IPS DF 19.7 (cell line): ENCODE data around the gene SEPTIN3.

Experiments
- DNase-seq: peaks from one replicate; pipeline ENCODE4 v3.0.0-alpha.2; 2013; ENCODE audit warnings: low read depth, low spot score

Gene SEPTIN3

DNA sequence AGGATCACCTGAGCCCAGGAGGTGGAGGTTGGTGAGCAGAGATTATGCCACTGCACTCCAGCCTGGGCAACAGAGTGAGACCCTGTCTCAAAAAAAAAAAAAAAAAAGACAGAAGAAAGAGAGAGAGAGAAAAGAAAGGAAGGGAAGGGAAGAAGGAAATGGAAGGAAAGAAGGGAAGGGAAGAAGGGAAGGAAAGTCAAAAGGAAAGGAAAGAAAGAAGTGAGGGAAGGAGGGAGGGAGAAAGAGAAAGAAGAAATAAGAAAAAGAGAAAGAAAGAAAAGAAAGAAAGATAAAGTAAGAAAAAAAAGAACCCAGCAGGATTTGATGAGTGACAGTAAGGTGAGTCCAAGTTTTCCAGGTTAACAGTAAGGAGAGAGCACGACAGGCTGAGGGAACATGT, 49.0 kb downstream of the SEPTIN3 start:
- DNase-seq: no peak
